ENCODE measurements around the gene CACTIN.

Gene CACTIN

GRCh38 chr19:3665681-3666544 is 39.3 kb upstream of the CACTIN start:
- H3K27me3 ChIP-seq (replicated peaks; ENCODE audit: insufficient read depth, low read length): no peaks in the 10 kb centered on the region
- no peaks in the 10 kb centered on the region for H3K79me2 ChIP-seq (ENCODE audit: low read length)
- H3F3A ChIP-seq (ENCODE audit: insufficient read depth, low read length): no peaks in the 10 kb centered on the region
- no peak overlapping the region for H3K4me3 ChIP-seq (ENCODE audit: low read length)
- H2AFZ ChIP-seq (ENCODE audit: low read length): no peak overlapping the region
- no peak overlapping the region for H3K27ac ChIP-seq (ENCODE audit: low read length)
- no peaks in the 10 kb centered on the region for H3K36me3 ChIP-seq (replicated peaks; ENCODE audit: insufficient read depth, low read length)
- no peaks in the 10 kb centered on the region; the same call in 1 of the 2 replicates for H4K20me1 ChIP-seq (ENCODE audit: insufficient read depth, low read length)
- TF ChIP-seq EZH2 (optimal IDR thresholded peaks at IDR 0.05; ENCODE audit: low read depth, low read length) (no peak), EZH2phosphoT487 (IDR thresholded peaks at IDR 0.05; ENCODE audit: low read length) (no peak)
- TF ChIP-seq, protein P1, sequence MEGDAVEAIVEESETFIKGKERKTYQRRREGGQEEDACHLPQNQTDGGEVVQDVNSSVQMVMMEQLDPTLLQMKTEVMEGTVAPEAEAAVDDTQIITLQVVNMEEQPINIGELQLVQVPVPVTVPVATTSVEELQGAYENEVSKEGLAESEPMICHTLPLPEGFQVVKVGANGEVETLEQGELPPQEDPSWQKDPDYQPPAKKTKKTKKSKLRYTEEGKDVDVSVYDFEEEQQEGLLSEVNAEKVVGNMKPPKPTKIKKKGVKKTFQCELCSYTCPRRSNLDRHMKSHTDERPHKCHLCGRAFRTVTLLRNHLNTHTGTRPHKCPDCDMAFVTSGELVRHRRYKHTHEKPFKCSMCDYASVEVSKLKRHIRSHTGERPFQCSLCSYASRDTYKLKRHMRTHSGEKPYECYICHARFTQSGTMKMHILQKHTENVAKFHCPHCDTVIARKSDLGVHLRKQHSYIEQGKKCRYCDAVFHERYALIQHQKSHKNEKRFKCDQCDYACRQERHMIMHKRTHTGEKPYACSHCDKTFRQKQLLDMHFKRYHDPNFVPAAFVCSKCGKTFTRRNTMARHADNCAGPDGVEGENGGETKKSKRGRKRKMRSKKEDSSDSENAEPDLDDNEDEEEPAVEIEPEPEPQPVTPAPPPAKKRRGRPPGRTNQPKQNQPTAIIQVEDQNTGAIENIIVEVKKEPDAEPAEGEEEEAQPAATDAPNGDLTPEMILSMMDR (IDR thresholded peaks at IDR 0.05; ENCODE audit: low read length): peak; percentile 97
- no peaks in the 10 kb centered on the region for H3K9me2 ChIP-seq (replicated peaks; ENCODE audit: insufficient read depth, low read length)
- DNase-seq: peak; percentile 24
- H3K4me2 ChIP-seq (ENCODE audit: low read depth, low read length): no peak overlapping the region
- H3K9me3 ChIP-seq (replicated peaks; ENCODE audit: insufficient read depth, low read length): no peaks in the 10 kb centered on the region
- no peak overlapping the region for H3K9ac ChIP-seq (ENCODE audit: low read length)
- H3K4me1 ChIP-seq (ENCODE audit: low read length): no peaks in the 10 kb centered on the region

DNA sequence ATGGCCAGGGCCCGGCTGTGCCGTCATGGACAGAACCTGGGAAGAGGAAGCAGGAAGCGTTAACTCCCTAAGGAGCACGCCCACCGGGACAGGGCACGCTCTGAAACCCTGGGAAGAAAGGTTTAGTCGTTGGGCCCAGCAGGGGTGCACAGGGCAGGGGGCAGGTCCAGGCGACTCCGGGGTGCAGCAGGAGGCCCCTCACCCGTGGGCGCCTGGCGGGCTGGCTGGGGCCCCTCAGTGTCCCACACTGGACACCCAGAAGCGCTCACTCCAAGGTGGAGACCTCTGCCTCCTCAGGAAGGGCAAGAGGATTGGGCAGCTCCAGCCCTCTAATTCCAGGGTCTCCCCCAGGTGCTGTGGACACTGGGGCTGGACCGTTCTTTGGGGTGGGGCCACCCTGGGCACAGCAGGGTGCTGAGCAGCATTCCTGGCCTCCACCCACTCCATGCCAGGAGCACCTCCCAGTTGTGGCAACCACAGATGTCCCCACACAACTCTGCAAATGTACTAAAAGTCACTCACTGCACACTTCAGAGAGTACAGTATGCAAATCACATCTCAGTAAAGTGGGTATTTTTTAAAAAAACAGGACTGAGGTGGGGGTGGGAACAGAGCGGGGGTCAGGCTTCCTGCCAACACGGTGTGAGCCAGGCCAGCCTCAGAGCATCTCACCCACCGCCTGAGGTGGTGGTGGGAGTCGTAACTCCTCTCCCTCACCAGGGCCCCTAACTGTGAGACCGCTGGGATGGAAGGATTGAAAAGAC is 38.5 kb upstream of the CACTIN start:
- H3K4me1 ChIP-seq (ENCODE audit: low read length): no peaks in the 10 kb centered on the region
- TF ChIP-seq EZH2 (optimal IDR thresholded peaks at IDR 0.05; ENCODE audit: low read depth, low read length): no peak
- TF ChIP-seq, protein P1 (IDR thresholded peaks at IDR 0.05; ENCODE audit: low read length): no peak
- no peak for TF ChIP-seq EZH2phosphoT487 (IDR thresholded peaks at IDR 0.05; ENCODE audit: low read length)
- H2AFZ ChIP-seq (ENCODE audit: low read length): no peak overlapping the region
- no peaks in the 10 kb centered on the region for H3K9me3 ChIP-seq (replicated peaks; ENCODE audit: insufficient read depth, low read length)
- no peaks in the 10 kb centered on the region; the same call in 1 of the 2 replicates for H4K20me1 ChIP-seq (ENCODE audit: insufficient read depth, low read length)
- no peaks in the 10 kb centered on the region for H3K9me2 ChIP-seq (replicated peaks; ENCODE audit: insufficient read depth, low read length)
- H3K9ac ChIP-seq (ENCODE audit: low read length): no peak overlapping the region
- H3K4me3 ChIP-seq (ENCODE audit: low read length): no peak overlapping the region
- no peaks in the 10 kb centered on the region for H3F3A ChIP-seq (ENCODE audit: insufficient read depth, low read length)
- no peak overlapping the region for H3K27ac ChIP-seq (ENCODE audit: low read length)
- DNase-seq: no peak
- H3K4me2 ChIP-seq (ENCODE audit: low read depth, low read length): no peak overlapping the region
- H3K36me3 ChIP-seq (replicated peaks; ENCODE audit: insufficient read depth, low read length): no peaks in the 10 kb centered on the region
- no peaks in the 10 kb centered on the region for H3K27me3 ChIP-seq (replicated peaks; ENCODE audit: insufficient read depth, low read length)
- H3K79me2 ChIP-seq (ENCODE audit: low read length): no peaks in the 10 kb centered on the region

GRCh38 chr19:3663838-3664237 is 37.2 kb upstream of the CACTIN start:
- Histone ChIP-seq H3K27me3 (replicated peaks; ENCODE audit: insufficient read depth, low read length) (no peaks in the 10 kb centered on the region), H3K9me3 (replicated peaks; ENCODE audit: insufficient read depth, low read length) (no peaks in the 10 kb centered on the region), H3K4me3 (ENCODE audit: low read length) (no peak overlapping the region), H3K9me2 (replicated peaks; ENCODE audit: insufficient read depth, low read length) (no peaks in the 10 kb centered on the region), H3K4me2 (ENCODE audit: low read depth, low read length) (no peak overlapping the region), H3K36me3 (replicated peaks; ENCODE audit: insufficient read depth, low read length) (no peaks in the 10 kb centered on the region), H3K79me2 (ENCODE audit: low read length) (no peaks in the 10 kb centered on the region), H3K27ac (ENCODE audit: low read length) (no peak overlapping the region), H3F3A (ENCODE audit: insufficient read depth, low read length) (no peaks in the 10 kb centered on the region), H2AFZ (ENCODE audit: low read length) (no peak overlapping the region), H3K4me1 (ENCODE audit: low read length) (no peaks in the 10 kb centered on the region), H4K20me1 (ENCODE audit: insufficient read depth, low read length) (no peaks in the 10 kb centered on the region; the same call in 1 of the 2 replicates), H3K9ac (ENCODE audit: low read length) (no peak overlapping the region)
- TF ChIP-seq EZH2 (optimal IDR thresholded peaks at IDR 0.05; ENCODE audit: low read depth, low read length) (no peak), EZH2phosphoT487 (IDR thresholded peaks at IDR 0.05; ENCODE audit: low read length) (no peak)
- TF ChIP-seq, protein P1 (IDR thresholded peaks at IDR 0.05; ENCODE audit: low read length): no peak
- no peak for DNase-seq
